GM12891 (cell line): Measurements from ENCODE around the gene PHYH.

Experiments used
- POLR2A ChIP-seq: IDR thresholded peaks from 2 replicates; pipeline ENCODE4 v1.6.1; 2011; ENCODE audit warnings: low read depth, low read length, control low read depth
- SPI1 ChIP-seq: IDR thresholded peaks from 2 replicates; pipeline ENCODE4 v1.6.1; 2011; ENCODE audit warnings: low read depth, low read length, control low read depth
- TAF1 ChIP-seq: IDR thresholded peaks from 2 replicates; pipeline ENCODE4 v1.6.1; 2011; ENCODE audit warnings: low read depth, low read length, control low read depth

GRCh38 chr10:13257621-13258140 is 42.2 kb downstream of the PHYH start:
- no peak for TF ChIP-seq SPI1
- TF ChIP-seq TAF1, result no peak
- no peak for TF ChIP-seq POLR2A
